Measurements from ENCODE around the gene DHX36. TPM values are rescaled to one million over a fixed set of nuclear protein-coding genes. Genes with fewer than 3 reads are reported as not detected.

Gene DHX36
- total and polyA plus RNA-seq, 10 of the 15 experiments (the other 5 are each of a cell fraction or from before 2014, with no cell fraction given): 16.2 to 70.5 (median 41.6) TPM

Small RNA genes lying within 50 kb of the gene (small RNA-seq; reads per million reads assigned to genes)
- not detected for gene RF01210

Other genes starting within 250 kb of the DHX36 start
- 0.06 TPM in 1 of 2 replicates, not detected in the other for gene ARHGEF26, start 203.1 kb downstream of the DHX36 start, total RNA-seq (2014; rRNA removed)
- gene ARHGEF26, start 203.1 kb downstream of the DHX36 start, total RNA-seq (2014; rRNA removed; fragmentation: Illumina TruSeq; extraction: Trizol): 0.04 TPM in 1 of 2 replicates, not detected in the other
- 0.05 TPM in 1 of 2 replicates, not detected in the other for gene ARHGEF26, start 203.1 kb downstream of the DHX36 start, total RNA-seq (2021)
- 0.12 and 0.13 TPM in 2 replicates for gene ARHGEF26, start 203.1 kb downstream of the DHX36 start, polyA plus RNA-seq (2011; rRNA removed)
- gene ARHGEF26, start 203.1 kb downstream of the DHX36 start, polyA plus RNA-seq (2014; fragmentation: Illumina TruSeq; extraction: Trizol): 0.04 TPM in 1 of 2 replicates, not detected in the other
- gene ARHGEF26, start 203.1 kb downstream of the DHX36 start, polyA plus RNA-seq (2014; fragmentation: Nextera tagmentation; extraction: Ambion mirVana): under 1 TPM; 0.02 to 0.05 TPM
- gene ARHGEF26, start 203.1 kb downstream of the DHX36 start, polyA plus RNA-seq (2014; rRNA removed): 0.03 TPM in 1 of 2 replicates, not detected in the other
- under 1 TPM; 0.45 to 0.47 TPM for gene ARHGEF26, start 203.1 kb downstream of the DHX36 start, polyA plus RNA-seq (2016; fragmentation: Nextera tagmentation; extraction: Ambion mirVana)
- gene GPR149, start 105.7 kb upstream of the DHX36 start, total RNA-seq (2014; rRNA removed): not detected in 2 replicates
- gene GPR149, start 105.7 kb upstream of the DHX36 start, total RNA-seq (2014; rRNA removed; fragmentation: Illumina TruSeq; extraction: Trizol): not detected in 2 replicates
- not detected in 2 replicates for gene GPR149, start 105.7 kb upstream of the DHX36 start, total RNA-seq (2021)
- gene GPR149, start 105.7 kb upstream of the DHX36 start, polyA plus RNA-seq (2011; rRNA removed): not detected in 2 replicates
- gene GPR149, start 105.7 kb upstream of the DHX36 start, polyA plus RNA-seq (2014; fragmentation: Illumina TruSeq; extraction: Trizol): not detected in 2 replicates
- gene GPR149, start 105.7 kb upstream of the DHX36 start, polyA plus RNA-seq (2014; fragmentation: Nextera tagmentation; extraction: Ambion mirVana): not detected
- not detected in 2 replicates for gene GPR149, start 105.7 kb upstream of the DHX36 start, polyA plus RNA-seq (2014; rRNA removed)
- gene GPR149, start 105.7 kb upstream of the DHX36 start, polyA plus RNA-seq (2016; fragmentation: Nextera tagmentation; extraction: Ambion mirVana): not detected